ENCODE data around the gene CUL1.

DNA sequence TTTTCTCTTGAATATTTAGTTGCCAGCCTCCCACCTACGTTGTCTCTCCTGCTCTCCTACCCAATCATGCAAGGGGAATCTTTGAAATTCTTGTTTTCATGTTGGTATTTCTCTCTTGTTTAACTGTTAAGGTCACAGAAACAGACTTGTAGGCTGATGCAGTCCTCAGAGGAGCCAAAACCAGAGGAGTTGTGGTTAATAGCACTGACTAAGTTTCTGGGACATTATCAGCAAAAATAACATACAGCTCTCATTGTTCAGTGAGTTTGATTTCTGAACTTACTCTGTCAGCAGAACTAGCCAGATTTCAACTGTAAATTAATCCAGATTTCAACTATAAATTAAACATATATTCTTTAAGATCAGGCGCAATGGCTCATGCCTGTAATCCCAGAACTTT is 11.1 kb upstream of the CUL1 start:
- TF ChIP-seq, protein P1, sequence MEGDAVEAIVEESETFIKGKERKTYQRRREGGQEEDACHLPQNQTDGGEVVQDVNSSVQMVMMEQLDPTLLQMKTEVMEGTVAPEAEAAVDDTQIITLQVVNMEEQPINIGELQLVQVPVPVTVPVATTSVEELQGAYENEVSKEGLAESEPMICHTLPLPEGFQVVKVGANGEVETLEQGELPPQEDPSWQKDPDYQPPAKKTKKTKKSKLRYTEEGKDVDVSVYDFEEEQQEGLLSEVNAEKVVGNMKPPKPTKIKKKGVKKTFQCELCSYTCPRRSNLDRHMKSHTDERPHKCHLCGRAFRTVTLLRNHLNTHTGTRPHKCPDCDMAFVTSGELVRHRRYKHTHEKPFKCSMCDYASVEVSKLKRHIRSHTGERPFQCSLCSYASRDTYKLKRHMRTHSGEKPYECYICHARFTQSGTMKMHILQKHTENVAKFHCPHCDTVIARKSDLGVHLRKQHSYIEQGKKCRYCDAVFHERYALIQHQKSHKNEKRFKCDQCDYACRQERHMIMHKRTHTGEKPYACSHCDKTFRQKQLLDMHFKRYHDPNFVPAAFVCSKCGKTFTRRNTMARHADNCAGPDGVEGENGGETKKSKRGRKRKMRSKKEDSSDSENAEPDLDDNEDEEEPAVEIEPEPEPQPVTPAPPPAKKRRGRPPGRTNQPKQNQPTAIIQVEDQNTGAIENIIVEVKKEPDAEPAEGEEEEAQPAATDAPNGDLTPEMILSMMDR (conservative IDR thresholded peaks at IDR 0.05; ENCODE audit: low read depth, low read length), result no peak
- TF ChIP-seq EZH2 (IDR thresholded peaks at IDR 0.05; ENCODE audit: low read length, unreplicated experiment), result no peak

All from PC-3 (cell line).